Measurements from ENCODE around the gene SMIM36.
"Not testable (repeated sequence)": the region's sequence is repeated elsewhere in the genome, so short reads cannot be mapped to it uniquely, and the experiment has no call there.

Gene SMIM36

DNA sequence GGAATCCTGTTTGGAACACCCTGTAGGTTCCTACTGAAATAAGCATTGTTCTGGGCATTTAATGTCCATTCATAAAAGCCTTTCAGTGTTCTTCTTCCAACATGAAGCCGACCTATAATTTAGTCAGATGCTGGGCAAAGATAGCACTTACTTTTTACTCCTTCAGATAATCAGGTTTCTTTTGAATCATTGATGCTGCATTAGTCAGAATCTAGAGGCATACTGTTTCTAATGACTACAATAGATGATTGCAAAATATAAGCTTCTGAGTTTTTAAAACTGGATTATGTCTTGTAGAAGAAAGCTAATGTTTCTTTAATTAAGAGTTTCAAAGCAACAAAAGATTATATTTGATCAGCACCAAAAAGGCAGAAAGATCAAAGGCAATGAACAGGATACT, 105.7 kb downstream of the SMIM36 start:
- H3K36me3 ChIP-seq (replicated peaks; ENCODE audit: insufficient read depth, low read length) = peaks cover 1% of the 10 kb centered on the region; the same call in 1 of the 2 replicates
- TF ChIP-seq EZH2phosphoT487 (IDR thresholded peaks at IDR 0.05; ENCODE audit: low read length) = no peak
- TF ChIP-seq EZH2 (optimal IDR thresholded peaks at IDR 0.05; ENCODE audit: low read depth, low read length) = no peak
- TF ChIP-seq, protein P1, sequence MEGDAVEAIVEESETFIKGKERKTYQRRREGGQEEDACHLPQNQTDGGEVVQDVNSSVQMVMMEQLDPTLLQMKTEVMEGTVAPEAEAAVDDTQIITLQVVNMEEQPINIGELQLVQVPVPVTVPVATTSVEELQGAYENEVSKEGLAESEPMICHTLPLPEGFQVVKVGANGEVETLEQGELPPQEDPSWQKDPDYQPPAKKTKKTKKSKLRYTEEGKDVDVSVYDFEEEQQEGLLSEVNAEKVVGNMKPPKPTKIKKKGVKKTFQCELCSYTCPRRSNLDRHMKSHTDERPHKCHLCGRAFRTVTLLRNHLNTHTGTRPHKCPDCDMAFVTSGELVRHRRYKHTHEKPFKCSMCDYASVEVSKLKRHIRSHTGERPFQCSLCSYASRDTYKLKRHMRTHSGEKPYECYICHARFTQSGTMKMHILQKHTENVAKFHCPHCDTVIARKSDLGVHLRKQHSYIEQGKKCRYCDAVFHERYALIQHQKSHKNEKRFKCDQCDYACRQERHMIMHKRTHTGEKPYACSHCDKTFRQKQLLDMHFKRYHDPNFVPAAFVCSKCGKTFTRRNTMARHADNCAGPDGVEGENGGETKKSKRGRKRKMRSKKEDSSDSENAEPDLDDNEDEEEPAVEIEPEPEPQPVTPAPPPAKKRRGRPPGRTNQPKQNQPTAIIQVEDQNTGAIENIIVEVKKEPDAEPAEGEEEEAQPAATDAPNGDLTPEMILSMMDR (IDR thresholded peaks at IDR 0.05; ENCODE audit: low read length) = no peak

DNA sequence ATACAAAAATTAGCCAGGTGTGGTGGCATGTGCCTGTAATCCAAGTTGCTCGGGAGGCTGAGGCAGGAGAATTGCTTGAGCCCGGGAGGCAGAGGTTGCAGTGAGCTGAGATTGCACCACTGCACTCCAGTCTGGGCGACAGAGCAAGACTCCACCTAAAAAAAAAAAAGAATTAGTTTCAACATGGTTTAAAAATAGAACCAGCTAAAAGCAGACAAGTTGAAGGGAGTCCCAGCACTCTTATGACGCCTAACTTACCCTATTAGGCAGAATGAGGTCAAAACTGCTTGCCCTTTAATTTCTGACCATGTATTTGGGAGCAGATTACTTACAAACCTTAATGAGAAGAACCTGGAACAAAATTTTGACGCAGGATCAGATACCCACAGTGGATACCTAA, 107.1 kb downstream of the SMIM36 start:
- not testable (repeated sequence) for H3K4me2 ChIP-seq (ENCODE audit: low read depth, low read length); H3K4me1 ChIP-seq (ENCODE audit: low read length); H3F3A ChIP-seq (ENCODE audit: insufficient read depth, low read length); H3K79me2 ChIP-seq (ENCODE audit: low read length); H3K9ac ChIP-seq (ENCODE audit: low read length); H3K4me3 ChIP-seq (ENCODE audit: low read length); H3K9me2 ChIP-seq (replicated peaks; ENCODE audit: insufficient read depth, low read length); H3K9me3 ChIP-seq (replicated peaks; ENCODE audit: insufficient read depth, low read length); H4K20me1 ChIP-seq (ENCODE audit: insufficient read depth, low read length); H2AFZ ChIP-seq (ENCODE audit: low read length); DNase-seq; H3K27me3 ChIP-seq (replicated peaks; ENCODE audit: insufficient read depth, low read length); H3K36me3 ChIP-seq (replicated peaks; ENCODE audit: insufficient read depth, low read length); H3K27ac ChIP-seq (ENCODE audit: low read length)

More for the DNA sequence above, 105.7 kb downstream of the SMIM36 start:
- Histone ChIP-seq H3F3A (ENCODE audit: insufficient read depth, low read length) (no peaks in the 10 kb centered on the region), H3K27ac (ENCODE audit: low read length) (no peak overlapping the region), H3K79me2 (ENCODE audit: low read length) (no peaks in the 10 kb centered on the region), H3K9ac (ENCODE audit: low read length) (no peak overlapping the region), H3K9me2 (replicated peaks; ENCODE audit: insufficient read depth, low read length) (no peaks in the 10 kb centered on the region), H3K27me3 (replicated peaks; ENCODE audit: insufficient read depth, low read length) (no peaks in the 10 kb centered on the region), H4K20me1 (ENCODE audit: insufficient read depth, low read length) (no peaks in the 10 kb centered on the region), H3K4me3 (ENCODE audit: low read length) (no peak overlapping the region), H3K4me2 (ENCODE audit: low read depth, low read length) (no peak overlapping the region), H3K4me1 (ENCODE audit: low read length) (no peaks in the 10 kb centered on the region), H3K9me3 (replicated peaks; ENCODE audit: insufficient read depth, low read length) (no peaks in the 10 kb centered on the region), H2AFZ (ENCODE audit: low read length) (no peak overlapping the region)
- DNase-seq = no peak

DNA sequence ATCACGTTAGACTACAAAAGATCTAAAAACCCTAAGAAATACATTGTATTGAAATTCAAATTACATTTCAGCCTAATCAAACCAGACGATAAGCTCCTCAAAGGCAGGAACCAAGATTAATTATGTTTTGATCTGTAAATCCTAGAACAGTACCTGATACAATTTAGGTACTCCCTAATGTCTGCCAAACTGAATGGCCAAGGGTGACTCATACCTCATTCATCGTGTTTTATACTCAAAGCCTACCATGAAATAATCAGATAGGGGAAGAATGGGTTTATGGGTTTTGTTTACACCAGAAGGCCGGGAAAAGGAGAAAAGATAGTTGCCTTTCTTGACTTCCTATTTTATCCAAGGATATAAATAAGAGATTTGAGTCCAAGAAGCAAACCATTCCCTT, 108.9 kb downstream of the SMIM36 start:
- H3K9ac ChIP-seq (ENCODE audit: low read length) = no peak overlapping the region
- H3K36me3 ChIP-seq (replicated peaks; ENCODE audit: insufficient read depth, low read length) = 0 out of 2 replicates have a peak, but pooled peaks cover 3% of the 10 kb centered on the region
- H3K27me3 ChIP-seq (replicated peaks; ENCODE audit: insufficient read depth, low read length) = no peaks in the 10 kb centered on the region

More for the DNA sequence above, 108.9 kb downstream of the SMIM36 start:
- Histone ChIP-seq H3K9me2 (replicated peaks; ENCODE audit: insufficient read depth, low read length) (no peaks in the 10 kb centered on the region), H3K27ac (ENCODE audit: low read length) (no peak overlapping the region), H3K9me3 (replicated peaks; ENCODE audit: insufficient read depth, low read length) (no peaks in the 10 kb centered on the region), H3K79me2 (ENCODE audit: low read length) (no peaks in the 10 kb centered on the region), H3K4me2 (ENCODE audit: low read depth, low read length) (no peak overlapping the region), H4K20me1 (ENCODE audit: insufficient read depth, low read length) (no peaks in the 10 kb centered on the region), H2AFZ (ENCODE audit: low read length) (no peak overlapping the region), H3F3A (ENCODE audit: insufficient read depth, low read length) (no peaks in the 10 kb centered on the region), H3K4me3 (ENCODE audit: low read length) (no peak overlapping the region), H3K4me1 (ENCODE audit: low read length) (no peaks in the 10 kb centered on the region)
- DNase-seq = no peak
- TF ChIP-seq, protein P1 (IDR thresholded peaks at IDR 0.05; ENCODE audit: low read length) = no peak
- no peak for TF ChIP-seq EZH2 (optimal IDR thresholded peaks at IDR 0.05; ENCODE audit: low read depth, low read length)
- no peak for TF ChIP-seq EZH2phosphoT487 (IDR thresholded peaks at IDR 0.05; ENCODE audit: low read length)
